Ovary (tissue), 3 donors: ENCODE data around the gene WDR54.

Source experiments
- POLR2A ChIP-seq: fragments of 450-650 bp; IDR thresholded peaks from one replicate; pipeline ENCODE4 v1.6.1; 2017; ENCODE audit warnings: antibody characterized with exemption, mild to moderate bottlenecking, moderate library complexity
- TF ChIP-seq, protein P1 (sequence below), 3 donors: fragments of 450-650 bp in 2 of 3; fragments of 200-600 bp in 1 of 3; IDR thresholded peaks; one replicate each; pipeline versions ENCODE4 v1.5.1 to v1.8.0; 2016 to 2022; ENCODE audit warnings: antibody characterized with exemption in 3 of 3, mild to moderate bottlenecking in 1 of 3
- donor health status: DM: no; HTN: no; CAD: no.

DNA sequence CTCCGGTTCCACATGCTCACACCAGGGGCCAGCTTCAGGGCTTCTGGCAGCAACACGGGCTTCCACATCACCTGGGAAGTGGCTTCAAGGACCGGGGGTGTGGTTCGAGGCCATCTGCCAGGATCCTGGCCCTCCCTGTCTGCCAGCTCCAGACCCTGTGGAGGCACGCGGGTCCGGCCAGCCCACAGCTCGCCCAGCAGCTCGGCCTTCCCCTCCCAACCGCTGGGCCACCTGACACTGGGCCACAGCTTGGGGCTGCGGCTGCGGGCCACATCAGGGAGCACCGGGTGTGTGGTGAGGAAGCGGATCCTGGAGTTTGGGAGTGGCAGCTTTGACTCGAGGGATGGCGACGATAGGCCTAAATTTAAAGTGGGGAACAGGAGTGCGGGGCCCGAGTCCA, 7.1 kb upstream of the WDR54 start:
- TF ChIP-seq, protein P1, sequence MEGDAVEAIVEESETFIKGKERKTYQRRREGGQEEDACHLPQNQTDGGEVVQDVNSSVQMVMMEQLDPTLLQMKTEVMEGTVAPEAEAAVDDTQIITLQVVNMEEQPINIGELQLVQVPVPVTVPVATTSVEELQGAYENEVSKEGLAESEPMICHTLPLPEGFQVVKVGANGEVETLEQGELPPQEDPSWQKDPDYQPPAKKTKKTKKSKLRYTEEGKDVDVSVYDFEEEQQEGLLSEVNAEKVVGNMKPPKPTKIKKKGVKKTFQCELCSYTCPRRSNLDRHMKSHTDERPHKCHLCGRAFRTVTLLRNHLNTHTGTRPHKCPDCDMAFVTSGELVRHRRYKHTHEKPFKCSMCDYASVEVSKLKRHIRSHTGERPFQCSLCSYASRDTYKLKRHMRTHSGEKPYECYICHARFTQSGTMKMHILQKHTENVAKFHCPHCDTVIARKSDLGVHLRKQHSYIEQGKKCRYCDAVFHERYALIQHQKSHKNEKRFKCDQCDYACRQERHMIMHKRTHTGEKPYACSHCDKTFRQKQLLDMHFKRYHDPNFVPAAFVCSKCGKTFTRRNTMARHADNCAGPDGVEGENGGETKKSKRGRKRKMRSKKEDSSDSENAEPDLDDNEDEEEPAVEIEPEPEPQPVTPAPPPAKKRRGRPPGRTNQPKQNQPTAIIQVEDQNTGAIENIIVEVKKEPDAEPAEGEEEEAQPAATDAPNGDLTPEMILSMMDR (IDR thresholded peaks at IDR 0.05), result no peak
- TF ChIP-seq POLR2A, result no peak
